HepG2 (cell line): ENCODE data around the gene RCE1. TPM values are rescaled to one million over a fixed set of nuclear protein-coding genes. Genes with fewer than 3 reads are reported as not detected.

Experiments
- AKAP8 ChIP-seq: sonication (generic); formaldehyde crosslinking; IDR thresholded peaks from 2 replicates; pipeline ENCODE4 v1.5.1; 2020; ENCODE audit warnings: mild to moderate bottlenecking, missing genetic modification reagents
- CAMTA2 ChIP-seq: sonication (generic); formaldehyde crosslinking; IDR thresholded peaks from 2 replicates; pipeline ENCODE4 v1.4.0; 2020; ENCODE audit warnings: mild to moderate bottlenecking, missing genetic modification reagents, borderline replicate concordance
- CC2D1A ChIP-seq: sonication (generic); formaldehyde crosslinking; IDR thresholded peaks from 2 replicates; pipeline ENCODE4 v1.8.1; 2023; ENCODE audit warnings: mild to moderate bottlenecking, missing genetic modification reagents
- DRAP1 ChIP-seq: IDR thresholded peaks from 2 replicates; pipeline ENCODE4 v1.6.1; 2016; ENCODE audit warnings: missing genetic modification reagents, missing compliant biosample characterization
- GFI1 ChIP-seq: sonication (generic); formaldehyde crosslinking; IDR thresholded peaks from 2 replicates; pipeline ENCODE4 v1.5.0; 2020; ENCODE audit warnings: missing genetic modification reagents, mild to moderate bottlenecking, borderline replicate concordance
- MED1 ChIP-seq: sonication (generic); formaldehyde crosslinking; IDR thresholded peaks from 2 replicates; pipeline ENCODE4 v1.4.0; 2020; ENCODE audit warnings: missing genetic modification reagents
- MED8 ChIP-seq: sonication (generic); formaldehyde crosslinking; IDR thresholded peaks from 2 replicates; pipeline ENCODE4 v1.8.1; 2023; ENCODE audit warnings: mild to moderate bottlenecking, missing genetic modification reagents; ENCODE audit not compliant: insufficient replicate concordance
- MIXL1 ChIP-seq: IDR thresholded peaks from 2 replicates; pipeline ENCODE4 v1.6.1; 2016
- NCOA2 ChIP-seq: sonication (generic); formaldehyde crosslinking; IDR thresholded peaks from 2 replicates; pipeline ENCODE4 v1.8.0; 2022; ENCODE audit warnings: inconsistent platforms
- NFAT5 ChIP-seq: sonication (generic); formaldehyde crosslinking; IDR thresholded peaks from 2 replicates; pipeline ENCODE4 v1.4.0; 2020; ENCODE audit warnings: missing genetic modification reagents
- RCOR2 ChIP-seq: IDR thresholded peaks from 2 replicates; pipeline ENCODE4 v1.6.1; 2016; ENCODE audit warnings: missing biosample characterization, missing genetic modification reagents
- TEAD2 ChIP-seq: sonication (generic); formaldehyde crosslinking; IDR thresholded peaks from 2 replicates; pipeline ENCODE4 v1.9.0; 2021; ENCODE audit warnings: missing genetic modification reagents
- ZFP36L1 ChIP-seq: sonication (generic); formaldehyde crosslinking; IDR thresholded peaks from 2 replicates; pipeline ENCODE4 v1.8.0; 2022; ENCODE audit warnings: mild to moderate bottlenecking, missing genetic modification reagents, moderate library complexity
- ZMAT5 ChIP-seq: sonication (generic); formaldehyde crosslinking; IDR thresholded peaks from 2 replicates; pipeline ENCODE4 v1.5.0; 2020; ENCODE audit warnings: mild to moderate bottlenecking, low read depth, missing genetic modification reagents, borderline replicate concordance
- ZNF225 ChIP-seq: sonication (generic); formaldehyde crosslinking; IDR thresholded peaks from 2 replicates; pipeline ENCODE4 v1.4.0; 2020; ENCODE audit warnings: mild to moderate bottlenecking, missing genetic modification reagents
- ZNF235 ChIP-seq: sonication (generic); formaldehyde crosslinking; IDR thresholded peaks from 2 replicates; pipeline ENCODE4 v1.8.1; 2023; ENCODE audit warnings: mild to moderate bottlenecking, missing genetic modification reagents, borderline replicate concordance
- ZNF589 ChIP-seq: sonication (generic); formaldehyde crosslinking; conservative IDR thresholded peaks from 2 replicates; pipeline ENCODE4 v1.8.0; 2022; ENCODE audit warnings: mild to moderate bottlenecking, moderate library complexity, missing genetic modification reagents
- ZNF674 ChIP-seq: sonication (generic); formaldehyde crosslinking; IDR thresholded peaks from 2 replicates; pipeline ENCODE4 v1.5.0; 2020; ENCODE audit warnings: low read depth, mild to moderate bottlenecking, missing genetic modification reagents
- ZNF816 ChIP-seq: sonication (generic); formaldehyde crosslinking; IDR thresholded peaks from 2 replicates; pipeline ENCODE4 v1.8.0; 2022; ENCODE audit warnings: missing genetic modification reagents, mild to moderate bottlenecking, borderline replicate concordance
- polyA plus RNA-seq, 8 experiments: library from polyadenylated mRNA; depleted of rRNA in 3 of 8; stranded (reverse) in 7 of 8; unstranded in 1 of 8; fragments of >200 nt; fragmentation: Illumina TruSeq in 4 of 8; extraction: Trizol in 4 of 8; gene quantifications; 2 replicates each; pipeline versions ENCODE4 v1.2.1 to v1.2.3, GENCODE V29; 2011 to 2016; ENCODE audit warnings: low read depth in 4 of 8, missing spikeins in 1 of 8, mixed read lengths in 1 of 8; ENCODE audit not compliant: insufficient read depth in 1 of 8
- total RNA-seq, 5 experiments: library from RNA; depleted of rRNA; stranded (reverse); fragments of >200 nt; fragmentation: Illumina TruSeq; extraction: Trizol; gene quantifications; 2 replicates each; pipeline ENCODE4 v1.2.3, GENCODE V29; 2016; ENCODE audit warnings: low read depth in 1 of 5
- TF ChIP-seq, protein P1 (sequence below): sonication (generic); formaldehyde crosslinking; IDR thresholded peaks from 2 replicates; pipeline ENCODE4 v1.8.0; 2022; ENCODE audit warnings: mild to moderate bottlenecking, missing genetic modification reagents, borderline replicate concordance
- TF ChIP-seq, protein P2 (sequence below): IDR thresholded peaks from 2 replicates; pipeline ENCODE4 v1.6.1; 2016; ENCODE audit warnings: missing biosample characterization, missing genetic modification reagents, low read depth

Gene RCE1
- total and polyA plus RNA-seq, 2 of the 13 experiments (the other 11 are each of a cell fraction or from before 2014, with no cell fraction given): 22.2 to 22.4 TPM

DNA sequence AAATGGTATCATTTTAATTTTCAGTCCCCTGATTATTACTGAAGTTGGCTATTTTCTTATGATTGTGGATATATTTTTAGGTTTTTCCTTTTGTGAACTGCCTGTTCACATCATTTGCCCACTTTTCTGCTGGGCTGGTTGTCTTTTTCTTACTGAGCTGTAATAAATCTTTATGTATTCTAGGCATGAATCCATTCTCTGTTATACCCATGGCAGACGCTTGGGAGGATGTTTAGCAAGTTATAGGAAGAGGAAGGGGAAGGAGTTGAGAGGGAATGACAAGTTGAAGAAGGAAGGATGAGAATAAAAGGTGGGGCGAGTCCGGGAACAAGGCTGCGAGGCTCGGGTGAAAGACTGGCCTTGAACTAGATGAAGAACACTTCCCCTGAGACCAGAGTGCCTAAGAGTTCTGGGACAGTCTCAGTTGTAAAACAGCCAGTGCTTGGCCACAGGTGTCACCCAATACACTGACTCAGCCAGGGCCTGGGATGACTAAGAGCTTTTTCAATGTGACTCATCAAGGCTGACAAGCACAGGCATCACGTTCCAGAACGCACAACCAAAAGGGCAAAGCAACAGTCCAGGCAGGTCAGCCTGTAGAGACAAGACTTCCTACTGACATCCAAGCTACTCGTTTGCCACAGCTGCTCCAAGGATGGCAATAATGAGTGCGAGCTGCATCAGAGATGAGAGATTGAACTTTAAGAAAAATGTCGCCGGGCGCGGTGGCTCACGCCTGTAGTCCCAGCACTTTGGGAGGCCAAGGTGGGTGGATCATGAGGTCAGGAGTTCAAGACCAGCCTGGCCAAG is 48.8 kb downstream of the RCE1 start (continued):
- TF ChIP-seq DRAP1 (CRISPR knock-in tag) (0 out of 2 replicates have a peak, but pooled peaks have one; percentile 33), MIXL1 (no peak), NFAT5 (CRISPR knock-in tag) (no peak), NCOA2 (CRISPR knock-in tag) (no peak), TEAD2 (CRISPR knock-in tag) (no peak), MED1 (CRISPR knock-in tag) (peak; percentile 81), ZNF225 (no peak), ZNF589 (CRISPR knock-in tag) (no peak), GFI1 (CRISPR knock-in tag) (no peak; the same call in 1 of the 2 replicates), CAMTA2 (CRISPR knock-in tag) (no peak), AKAP8 (no peak), MED8 (CRISPR knock-in tag) (no peak), ZMAT5 (CRISPR knock-in tag) (no peak), ZFP36L1 (CRISPR knock-in tag) (peak; percentile 71; the same call in 1 of the 2 replicates), ZNF816 (no peak), CC2D1A (no peak), ZNF235 (CRISPR knock-in tag) (no peak), ZNF674 (no peak), RCOR2 (0 out of 2 replicates have a peak, but pooled peaks have one; percentile 37)
- TF ChIP-seq, protein P1, sequence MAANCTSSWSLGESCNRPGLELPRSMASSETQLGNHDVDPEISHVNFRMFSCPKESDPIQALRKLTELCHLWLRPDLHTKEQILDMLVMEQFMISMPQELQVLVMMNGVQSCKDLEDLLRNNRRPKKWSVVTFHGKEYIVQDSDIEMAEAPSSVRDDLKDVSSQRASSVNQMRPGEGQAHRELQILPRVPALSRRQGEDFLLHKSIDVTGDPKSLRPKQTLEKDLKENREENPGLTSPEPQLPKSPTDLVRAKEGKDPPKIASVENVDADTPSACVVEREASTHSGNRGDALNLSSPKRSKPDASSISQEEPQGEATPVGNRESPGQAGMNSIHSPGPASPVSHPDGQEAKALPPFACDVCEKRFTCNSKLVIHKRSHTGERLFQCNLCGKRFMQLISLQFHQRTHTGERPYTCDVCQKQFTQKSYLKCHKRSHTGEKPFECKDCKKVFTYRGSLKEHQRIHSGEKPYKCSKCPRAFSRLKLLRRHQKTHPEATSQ (CRISPR knock-in tag): no peak
- TF ChIP-seq, protein P2, sequence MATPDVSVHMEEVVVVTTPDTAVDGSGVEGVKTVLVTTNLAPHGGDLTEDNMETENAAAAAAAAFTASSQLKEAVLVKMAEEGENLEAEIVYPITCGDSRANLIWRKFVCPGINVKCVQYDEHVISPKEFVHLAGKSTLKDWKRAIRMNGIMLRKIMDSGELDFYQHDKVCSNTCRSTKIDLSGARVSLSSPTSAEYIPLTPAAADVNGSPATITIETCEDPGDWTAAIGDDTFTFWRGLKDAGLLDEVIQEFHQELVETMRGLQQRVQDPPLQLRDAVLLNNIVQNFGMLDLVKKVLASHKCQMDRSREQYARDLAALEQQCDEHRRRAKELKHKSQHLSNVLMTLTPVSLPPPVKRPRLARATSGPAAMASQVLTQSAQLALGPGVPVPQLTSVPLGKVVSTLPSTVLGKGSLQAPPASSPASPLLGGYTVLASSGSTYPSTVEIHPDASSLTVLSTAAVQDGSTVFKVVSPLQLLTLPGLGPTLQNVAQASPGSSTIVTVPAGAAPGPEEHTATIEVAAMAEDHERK: no peak
